ENCODE measurements around the gene GJB4.

Gene GJB4

DNA sequence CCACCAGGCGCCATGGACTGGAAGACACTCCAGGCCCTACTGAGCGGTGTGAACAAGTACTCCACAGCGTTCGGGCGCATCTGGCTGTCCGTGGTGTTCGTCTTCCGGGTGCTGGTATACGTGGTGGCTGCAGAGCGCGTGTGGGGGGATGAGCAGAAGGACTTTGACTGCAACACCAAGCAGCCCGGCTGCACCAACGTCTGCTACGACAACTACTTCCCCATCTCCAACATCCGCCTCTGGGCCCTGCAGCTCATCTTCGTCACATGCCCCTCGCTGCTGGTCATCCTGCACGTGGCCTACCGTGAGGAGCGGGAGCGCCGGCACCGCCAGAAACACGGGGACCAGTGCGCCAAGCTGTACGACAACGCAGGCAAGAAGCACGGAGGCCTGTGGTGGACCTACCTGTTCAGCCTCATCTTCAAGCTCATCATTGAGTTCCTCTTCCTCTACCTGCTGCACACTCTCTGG lies 25.2 kb downstream of the GJB4 start:
- Histone ChIP-seq H3K27ac (ENCODE audit: low read depth, low read length) (no peak overlapping the region), H3K27me3 (ENCODE audit: control insufficient read depth, insufficient read depth, low read length) (peaks cover 14% of the 10 kb centered on the region), H3K9ac (ENCODE audit: low read length) (no peak overlapping the region), H3K4me3 (ENCODE audit: low read length) (no peak overlapping the region), H3K4me1 (ENCODE audit: control insufficient read depth, insufficient read depth, low read length) (peaks cover 2% of the 10 kb centered on the region), H3K36me3 (ENCODE audit: control insufficient read depth, insufficient read depth, low read length) (no peaks in the 10 kb centered on the region)

DNA sequence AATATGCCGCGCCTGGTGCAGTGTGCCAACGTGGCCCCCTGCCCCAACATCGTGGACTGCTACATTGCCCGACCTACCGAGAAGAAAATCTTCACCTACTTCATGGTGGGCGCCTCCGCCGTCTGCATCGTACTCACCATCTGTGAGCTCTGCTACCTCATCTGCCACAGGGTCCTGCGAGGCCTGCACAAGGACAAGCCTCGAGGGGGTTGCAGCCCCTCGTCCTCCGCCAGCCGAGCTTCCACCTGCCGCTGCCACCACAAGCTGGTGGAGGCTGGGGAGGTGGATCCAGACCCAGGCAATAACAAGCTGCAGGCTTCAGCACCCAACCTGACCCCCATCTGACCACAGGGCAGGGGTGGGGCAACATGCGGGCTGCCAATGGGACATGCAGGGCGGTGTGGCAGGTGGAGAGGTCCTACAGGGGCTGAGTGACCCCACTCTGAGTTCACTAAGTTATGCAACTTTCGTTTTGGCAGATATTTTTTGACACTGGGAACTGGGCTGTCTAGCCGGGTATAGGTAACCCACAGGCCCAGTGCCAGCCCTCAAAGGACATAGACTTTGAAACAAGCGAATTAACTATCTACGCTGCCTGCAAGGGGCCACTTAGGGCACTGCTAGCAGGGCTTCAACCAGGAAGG lies 25.8 kb downstream of the GJB4 start:
- no peak overlapping the region for H3K4me3 ChIP-seq (ENCODE audit: low read length)
- peaks cover 14% of the 10 kb centered on the region for H3K27me3 ChIP-seq (ENCODE audit: control insufficient read depth, insufficient read depth, low read length)
- H3K36me3 ChIP-seq (ENCODE audit: control insufficient read depth, insufficient read depth, low read length), result no peaks in the 10 kb centered on the region
- peaks cover 2% of the 10 kb centered on the region for H3K4me1 ChIP-seq (ENCODE audit: control insufficient read depth, insufficient read depth, low read length)
- no peak overlapping the region for H3K9ac ChIP-seq (ENCODE audit: low read length)
- no peak overlapping the region for H3K27ac ChIP-seq (ENCODE audit: low read depth, low read length)

DNA sequence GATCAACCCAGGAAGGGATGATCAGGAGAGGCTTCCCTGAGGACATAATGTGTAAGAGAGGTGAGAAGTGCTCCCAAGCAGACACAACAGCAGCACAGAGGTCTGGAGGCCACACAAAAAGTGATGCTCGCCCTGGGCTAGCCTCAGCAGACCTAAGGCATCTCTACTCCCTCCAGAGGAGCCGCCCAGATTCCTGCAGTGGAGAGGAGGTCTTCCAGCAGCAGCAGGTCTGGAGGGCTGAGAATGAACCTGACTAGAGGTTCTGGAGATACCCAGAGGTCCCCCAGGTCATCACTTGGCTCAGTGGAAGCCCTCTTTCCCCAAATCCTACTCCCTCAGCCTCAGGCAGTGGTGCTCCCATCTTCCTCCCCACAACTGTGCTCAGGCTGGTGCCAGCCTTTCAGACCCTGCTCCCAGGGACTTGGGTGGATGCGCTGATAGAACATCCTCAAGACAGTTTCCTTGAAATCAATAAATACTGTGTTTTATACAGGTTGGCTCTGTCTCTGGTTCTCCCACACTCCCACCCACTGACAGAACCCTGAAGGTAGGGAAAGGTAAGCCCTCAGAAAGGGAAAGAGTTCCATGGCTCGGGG lies 26.4 kb downstream of the GJB4 start:
- Histone ChIP-seq H3K27ac (ENCODE audit: low read depth, low read length) (no peak overlapping the region), H3K4me1 (ENCODE audit: control insufficient read depth, insufficient read depth, low read length) (peaks cover 2% of the 10 kb centered on the region), H3K4me3 (ENCODE audit: low read length) (no peak overlapping the region), H3K27me3 (ENCODE audit: control insufficient read depth, insufficient read depth, low read length) (peaks cover 14% of the 10 kb centered on the region), H3K36me3 (ENCODE audit: control insufficient read depth, insufficient read depth, low read length) (no peaks in the 10 kb centered on the region), H3K9ac (ENCODE audit: low read length) (no peak overlapping the region)

DNA sequence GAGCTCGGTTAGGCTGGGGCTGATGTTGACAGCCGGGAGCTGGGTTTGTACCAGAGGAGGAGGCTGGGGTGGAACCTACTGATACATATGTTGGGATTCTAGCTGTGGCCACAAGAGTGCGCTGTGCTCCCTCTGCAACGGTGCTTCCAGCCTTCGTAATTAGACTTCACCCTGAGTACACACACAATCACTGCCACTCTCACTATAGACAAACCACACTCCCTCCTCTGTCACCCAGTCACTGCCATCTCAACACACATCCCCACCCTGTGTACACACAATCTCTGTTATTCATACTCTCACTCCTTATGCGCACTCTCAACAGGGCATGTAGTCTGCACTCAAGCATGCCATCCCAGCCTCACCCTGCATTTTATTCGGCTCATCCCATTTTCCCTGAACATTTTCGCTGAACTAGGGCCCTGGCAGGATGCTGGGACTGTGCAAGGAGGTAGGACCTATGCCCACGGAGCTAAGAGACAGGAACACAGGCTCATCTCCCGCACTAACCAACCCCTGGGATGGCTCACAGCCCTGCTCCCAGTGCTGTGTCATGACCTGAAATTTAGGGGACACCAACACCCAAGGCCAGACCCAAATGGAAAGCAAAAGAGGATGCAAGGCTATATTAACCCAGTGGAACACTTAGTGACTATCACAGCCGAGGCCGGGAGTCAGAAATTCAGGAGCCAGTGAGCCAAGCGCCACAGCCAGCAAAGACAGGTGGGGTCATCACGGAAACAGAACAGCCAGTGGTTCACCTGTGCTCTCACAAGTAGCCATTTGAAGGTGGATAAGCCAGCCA lies 27.2 kb downstream of the GJB4 start:
- Histone ChIP-seq H3K4me3 (ENCODE audit: low read length) (no peak overlapping the region), H3K27ac (ENCODE audit: low read depth, low read length) (no peak overlapping the region), H3K27me3 (ENCODE audit: control insufficient read depth, insufficient read depth, low read length) (peaks cover 9% of the 10 kb centered on the region), H3K36me3 (ENCODE audit: control insufficient read depth, insufficient read depth, low read length) (no peaks in the 10 kb centered on the region), H3K9ac (ENCODE audit: low read length) (no peak overlapping the region), H3K4me1 (ENCODE audit: control insufficient read depth, insufficient read depth, low read length) (no peaks in the 10 kb centered on the region)

DNA sequence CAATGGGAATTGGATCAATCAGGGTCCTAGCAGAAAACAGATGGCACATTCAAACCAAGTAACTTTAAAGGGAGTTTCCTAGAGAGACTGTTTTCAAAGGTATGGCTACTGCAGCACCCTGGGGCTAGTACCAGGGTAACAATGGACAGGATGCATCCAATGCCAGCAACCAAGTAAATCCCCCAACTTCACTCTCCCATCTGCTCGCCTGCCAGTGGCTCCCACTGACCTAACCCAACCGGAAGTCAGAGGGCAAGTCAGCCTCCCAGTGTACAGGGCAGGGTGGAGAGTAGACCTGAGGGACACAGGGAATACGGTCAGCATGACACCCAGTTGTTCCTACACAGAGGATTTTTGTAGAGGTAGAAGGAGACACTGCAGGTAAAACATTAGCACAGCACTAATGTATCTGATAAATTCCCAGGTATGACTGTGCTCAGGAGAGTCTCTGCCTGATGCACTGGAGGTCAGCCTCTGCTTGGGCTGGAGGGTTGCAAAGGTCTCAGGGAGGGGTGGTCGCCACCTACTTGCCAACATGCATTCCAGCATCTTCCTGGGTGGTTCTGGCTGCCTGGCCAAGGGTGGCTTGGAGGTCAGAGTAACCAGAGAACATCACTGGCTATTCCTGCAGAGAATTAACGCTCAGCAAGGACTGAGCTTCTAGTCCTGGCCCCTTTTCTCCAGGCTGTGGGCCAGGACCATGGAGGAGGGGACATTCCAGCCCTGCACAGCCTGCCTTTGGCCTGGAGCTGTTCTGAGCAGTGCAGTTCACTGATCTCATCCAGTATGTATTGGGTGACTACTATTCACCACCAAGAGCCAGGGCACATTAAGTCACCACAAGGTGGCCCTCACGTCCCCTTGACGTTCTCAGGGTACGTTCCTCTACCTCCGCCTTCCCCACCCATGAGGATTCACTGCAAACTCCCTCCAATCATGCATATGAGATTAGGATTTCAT lies 28.2 kb downstream of the GJB4 start:
- H3K36me3 ChIP-seq (ENCODE audit: control insufficient read depth, insufficient read depth, low read length), result no peaks in the 10 kb centered on the region
- H3K9ac ChIP-seq (ENCODE audit: low read length), result no peak overlapping the region
- no peak overlapping the region for H3K27ac ChIP-seq (ENCODE audit: low read depth, low read length)
- no peaks in the 10 kb centered on the region for H3K4me1 ChIP-seq (ENCODE audit: control insufficient read depth, insufficient read depth, low read length)
- no peak overlapping the region for H3K4me3 ChIP-seq (ENCODE audit: low read length)
- no peaks in the 10 kb centered on the region for H3K27me3 ChIP-seq (ENCODE audit: control insufficient read depth, insufficient read depth, low read length)

DNA sequence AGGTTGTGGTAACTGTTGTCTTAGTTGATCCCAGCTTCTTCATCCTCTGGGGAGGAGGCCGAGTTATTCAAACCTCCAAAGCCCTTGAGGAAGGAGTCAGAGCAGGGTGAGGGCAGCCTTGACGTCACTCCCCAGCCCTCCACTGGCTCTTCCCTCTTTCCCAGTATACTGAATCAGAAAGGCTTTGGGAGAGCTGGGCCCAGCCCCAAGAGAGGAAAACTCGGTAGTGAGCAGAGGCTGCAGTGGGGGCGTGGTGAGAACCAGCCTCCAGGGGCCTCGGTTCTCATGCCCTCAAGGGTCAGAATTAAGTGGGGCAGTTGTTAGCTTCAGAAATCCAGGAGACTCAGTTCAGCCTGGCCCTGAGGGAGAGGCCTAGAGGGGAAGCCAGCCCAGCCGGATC lies 31.4 kb downstream of the GJB4 start:
- peaks cover 6% of the 10 kb centered on the region for H3K27me3 ChIP-seq (ENCODE audit: control insufficient read depth, insufficient read depth, low read length)
- H3K4me3 ChIP-seq (ENCODE audit: low read length), result no peak overlapping the region
- H3K4me1 ChIP-seq (ENCODE audit: control insufficient read depth, insufficient read depth, low read length), result no peaks in the 10 kb centered on the region
- H3K9ac ChIP-seq (ENCODE audit: low read length), result no peak overlapping the region
- no peaks in the 10 kb centered on the region for H3K36me3 ChIP-seq (ENCODE audit: control insufficient read depth, insufficient read depth, low read length)
- H3K27ac ChIP-seq (ENCODE audit: low read depth, low read length), result no peak overlapping the region

DNA sequence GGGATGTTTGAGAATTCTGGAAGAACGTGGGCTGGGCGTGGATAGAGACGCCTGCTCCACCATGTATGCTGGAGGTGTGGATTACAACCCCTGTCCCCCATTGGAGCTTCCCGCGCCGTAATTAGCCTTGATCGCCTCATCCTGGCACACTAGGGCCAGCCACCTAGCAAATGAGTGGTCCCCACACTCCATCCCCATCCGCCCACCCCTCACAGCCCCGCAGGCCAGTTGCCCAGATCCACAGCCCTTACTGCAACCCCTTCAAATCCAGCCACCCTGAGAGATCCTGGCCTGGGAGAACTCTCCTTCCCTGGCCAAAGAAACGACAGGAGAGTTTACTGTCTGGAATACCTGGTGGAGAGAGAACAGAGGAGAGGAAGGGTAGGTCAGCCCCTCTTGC lies 32.9 kb downstream of the GJB4 start:
- Histone ChIP-seq H3K4me1 (ENCODE audit: control insufficient read depth, insufficient read depth, low read length) (no peaks in the 10 kb centered on the region), H3K9ac (ENCODE audit: low read length) (no peak overlapping the region), H3K27me3 (ENCODE audit: control insufficient read depth, insufficient read depth, low read length) (peaks cover 8% of the 10 kb centered on the region), H3K4me3 (ENCODE audit: low read length) (no peak overlapping the region), H3K27ac (ENCODE audit: low read depth, low read length) (no peak overlapping the region), H3K36me3 (ENCODE audit: control insufficient read depth, insufficient read depth, low read length) (no peaks in the 10 kb centered on the region)

DNA sequence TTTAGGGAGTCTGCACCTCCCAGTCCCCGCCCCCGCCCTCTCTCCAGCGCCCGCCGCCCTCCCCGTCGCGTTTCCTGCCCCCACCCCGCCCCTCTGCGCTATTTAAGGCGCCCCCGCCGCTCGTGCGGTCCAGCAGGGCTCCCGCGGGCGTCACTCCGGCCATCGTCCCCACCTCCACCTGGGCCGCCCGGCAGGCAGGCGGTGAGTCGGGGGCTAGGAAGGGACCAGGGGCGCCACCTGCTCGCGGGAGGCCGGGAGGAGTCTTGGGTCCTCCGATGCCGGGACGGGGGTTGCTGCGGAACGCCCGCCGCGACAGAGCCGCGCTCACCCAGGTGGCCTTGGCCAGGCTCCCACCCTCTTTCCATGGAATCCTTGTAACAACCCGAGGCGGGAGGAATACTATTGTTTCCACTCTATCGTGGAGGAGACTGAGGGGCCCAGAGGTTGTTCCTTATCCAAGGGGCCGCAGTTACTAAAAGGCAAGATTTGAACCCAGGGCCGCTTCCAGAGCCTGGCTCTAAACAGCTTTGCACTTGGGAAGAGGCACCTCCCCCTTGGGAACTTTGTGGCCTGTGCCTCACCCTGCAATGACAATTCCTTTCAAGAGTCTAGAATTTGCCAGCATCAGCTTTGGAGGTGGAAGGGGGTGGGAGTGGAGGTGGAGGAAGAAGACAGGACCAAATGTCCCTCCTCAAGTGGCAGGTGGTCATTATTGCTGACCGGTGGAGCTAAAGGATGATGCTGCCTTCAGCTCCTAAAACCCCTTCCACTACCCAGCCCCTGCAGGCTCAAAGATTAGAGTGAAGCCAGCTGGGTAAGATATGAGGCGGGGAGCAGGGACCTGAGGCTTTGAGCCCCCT lies 33.6 kb downstream of the GJB4 start, which contains the start of gene GJA4:
GJA4 (plus strand) TSS at position 132 of the 860 bp plus-strand sequence. CDS start 1,215 bp downstream, outside the sequence.
- Histone ChIP-seq H3K36me3 (ENCODE audit: control insufficient read depth, insufficient read depth, low read length) (no peaks in the 10 kb centered on the region), H3K27ac (ENCODE audit: low read depth, low read length) (no peak within 1 kb of the TSS), H3K27me3 (ENCODE audit: control insufficient read depth, insufficient read depth, low read length) (peaks cover 8% of the 10 kb centered on the region), H3K4me1 (ENCODE audit: control insufficient read depth, insufficient read depth, low read length) (no peaks in the 10 kb centered on the region), H3K4me3 (ENCODE audit: low read length) (no peak within 1 kb of the TSS), H3K9ac (ENCODE audit: low read length) (no peak within 1 kb of the TSS)

DNA sequence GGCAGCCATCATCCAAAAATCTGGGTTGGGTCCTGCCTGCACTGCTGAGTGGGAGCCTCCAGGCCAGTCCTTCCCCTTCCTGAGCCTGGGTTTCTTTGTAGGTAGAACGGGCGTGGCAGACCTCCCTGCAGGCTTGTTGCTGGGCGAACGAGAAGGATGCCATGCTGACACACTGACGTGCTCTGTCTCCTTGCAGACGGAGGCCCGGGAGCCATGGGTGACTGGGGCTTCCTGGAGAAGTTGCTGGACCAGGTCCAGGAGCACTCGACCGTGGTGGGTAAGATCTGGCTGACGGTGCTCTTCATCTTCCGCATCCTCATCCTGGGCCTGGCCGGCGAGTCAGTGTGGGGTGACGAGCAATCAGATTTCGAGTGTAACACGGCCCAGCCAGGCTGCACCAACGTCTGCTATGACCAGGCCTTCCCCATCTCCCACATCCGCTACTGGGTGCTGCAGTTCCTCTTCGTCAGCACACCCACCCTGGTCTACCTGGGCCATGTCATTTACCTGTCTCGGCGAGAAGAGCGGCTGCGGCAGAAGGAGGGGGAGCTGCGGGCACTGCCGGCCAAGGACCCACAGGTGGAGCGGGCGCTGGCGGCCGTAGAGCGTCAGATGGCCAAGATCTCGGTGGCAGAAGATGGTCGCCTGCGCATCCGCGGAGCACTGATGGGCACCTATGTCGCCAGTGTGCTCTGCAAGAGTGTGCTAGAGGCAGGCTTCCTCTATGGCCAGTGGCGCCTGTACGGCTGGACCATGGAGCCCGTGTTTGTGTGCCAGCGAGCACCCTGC lies 34.7 kb downstream of the GJB4 start:
- no peak overlapping the region for H3K9ac ChIP-seq (ENCODE audit: low read length)
- no peak overlapping the region for H3K27ac ChIP-seq (ENCODE audit: low read depth, low read length)
- H3K4me1 ChIP-seq (ENCODE audit: control insufficient read depth, insufficient read depth, low read length), result no peaks in the 10 kb centered on the region
- H3K27me3 ChIP-seq (ENCODE audit: control insufficient read depth, insufficient read depth, low read length), result peaks cover 8% of the 10 kb centered on the region
- H3K36me3 ChIP-seq (ENCODE audit: control insufficient read depth, insufficient read depth, low read length), result no peaks in the 10 kb centered on the region
- H3K4me3 ChIP-seq (ENCODE audit: low read length), result no peak overlapping the region

DNA sequence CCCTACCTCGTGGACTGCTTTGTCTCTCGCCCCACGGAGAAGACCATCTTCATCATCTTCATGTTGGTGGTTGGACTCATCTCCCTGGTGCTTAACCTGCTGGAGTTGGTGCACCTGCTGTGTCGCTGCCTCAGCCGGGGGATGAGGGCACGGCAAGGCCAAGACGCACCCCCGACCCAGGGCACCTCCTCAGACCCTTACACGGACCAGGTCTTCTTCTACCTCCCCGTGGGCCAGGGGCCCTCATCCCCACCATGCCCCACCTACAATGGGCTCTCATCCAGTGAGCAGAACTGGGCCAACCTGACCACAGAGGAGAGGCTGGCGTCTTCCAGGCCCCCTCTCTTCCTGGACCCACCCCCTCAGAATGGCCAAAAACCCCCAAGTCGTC lies 35.2 kb downstream of the GJB4 start:
- H3K4me1 ChIP-seq (ENCODE audit: control insufficient read depth, insufficient read depth, low read length), result no peaks in the 10 kb centered on the region
- H3K27ac ChIP-seq (ENCODE audit: low read depth, low read length), result no peak overlapping the region
- peaks cover 8% of the 10 kb centered on the region for H3K27me3 ChIP-seq (ENCODE audit: control insufficient read depth, insufficient read depth, low read length)
- no peak overlapping the region for H3K9ac ChIP-seq (ENCODE audit: low read length)
- no peaks in the 10 kb centered on the region for H3K36me3 ChIP-seq (ENCODE audit: control insufficient read depth, insufficient read depth, low read length)
- H3K4me3 ChIP-seq (ENCODE audit: low read length), result no peak overlapping the region

DNA sequence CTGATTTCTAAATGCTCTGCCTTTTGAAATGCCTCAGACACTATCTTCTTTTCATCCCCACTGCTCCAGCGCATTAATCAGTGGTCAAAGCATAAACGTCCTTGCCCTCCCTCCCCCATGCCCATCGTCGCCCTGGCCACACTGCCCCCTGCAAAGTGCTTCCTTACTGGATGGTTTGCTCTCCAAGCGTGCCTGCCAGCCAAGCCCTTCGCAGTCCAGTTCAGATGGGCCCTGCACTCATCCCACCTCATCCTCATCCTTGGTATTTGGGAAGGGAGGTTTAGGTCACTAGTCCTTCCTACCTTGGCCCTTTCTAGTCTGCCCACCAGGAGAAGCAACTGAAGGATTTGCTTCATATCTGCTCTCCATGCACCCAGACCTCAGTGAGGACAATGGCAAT lies 36.4 kb downstream of the GJB4 start:
- H3K27me3 ChIP-seq (ENCODE audit: control insufficient read depth, insufficient read depth, low read length), result peaks cover 8% of the 10 kb centered on the region
- no peaks in the 10 kb centered on the region for H3K4me1 ChIP-seq (ENCODE audit: control insufficient read depth, insufficient read depth, low read length)
- no peak overlapping the region for H3K9ac ChIP-seq (ENCODE audit: low read length)
- H3K4me3 ChIP-seq (ENCODE audit: low read length), result no peak overlapping the region
- no peaks in the 10 kb centered on the region for H3K36me3 ChIP-seq (ENCODE audit: control insufficient read depth, insufficient read depth, low read length)
- H3K27ac ChIP-seq (ENCODE audit: low read depth, low read length), result no peak overlapping the region

Measured in rectal smooth muscle tissue (tissue), 1 donor.